ENCODE data around the gene AQP2. TPM values are rescaled to one million over a fixed set of nuclear protein-coding genes. Genes with fewer than 3 reads are reported as not detected.
"Not testable (repeated sequence)": the region's sequence is repeated elsewhere in the genome, so short reads cannot be mapped to it uniquely, and the experiment has no call there.

The AQP2 gene
- total RNA-seq, 1 donor from 2014 or later = not detected

GRCh38 chr12:49980501-49981349 lies 30.2 kb downstream of the AQP2 start:
- Mint-ChIP-seq H3K27ac (no peak overlapping the region), H3K4me3 (no peak overlapping the region), H3K9me3 (no peaks in the 10 kb centered on the region), H3K27me3 (no peaks in the 10 kb centered on the region), H3K36me3 (ENCODE audit: low read depth) (peaks cover 6% of the 10 kb centered on the region), H3K4me1 (peaks cover 2% of the 10 kb centered on the region)
- intact Hi-C loops (cut with micrococcal nuclease) = no loop called here
- DNase-seq = no peak

- H3K27ac Mint-ChIP-seq = no peak overlapping the region
- no peaks in the 10 kb centered on the region for H3K9me3 Mint-ChIP-seq
- intact Hi-C loops (cut with micrococcal nuclease) = no loop called here
- peaks cover 14% of the 10 kb centered on the region for H3K36me3 Mint-ChIP-seq (ENCODE audit: low read depth)
- DNase-seq = no peak
- H3K27me3 Mint-ChIP-seq = no peaks in the 10 kb centered on the region
- no peak overlapping the region for H3K4me3 Mint-ChIP-seq
- peaks cover 6% of the 10 kb centered on the region for H3K4me1 Mint-ChIP-seq
Measured at GRCh38 chr12:49982246-49983087, 31.9 kb downstream of the AQP2 start.

- intact Hi-C loops (cut with micrococcal nuclease) = no loop called here
- peaks cover 6% of the 10 kb centered on the region for H3K4me1 Mint-ChIP-seq
- no peaks in the 10 kb centered on the region for H3K9me3 Mint-ChIP-seq
- H3K36me3 Mint-ChIP-seq (ENCODE audit: low read depth) = peaks cover 28% of the 10 kb centered on the region
- no peak overlapping the region for H3K4me3 Mint-ChIP-seq
- no peak overlapping the region for H3K27ac Mint-ChIP-seq
- no peaks in the 10 kb centered on the region for H3K27me3 Mint-ChIP-seq
- no peak for DNase-seq
Measured at GRCh38 chr12:49983892-49984291, 33.4 kb downstream of the AQP2 start.

- no peak for DNase-seq
- H3K27me3 Mint-ChIP-seq = no peaks in the 10 kb centered on the region
- H3K27ac Mint-ChIP-seq = no peak overlapping the region
- no peaks in the 10 kb centered on the region for H3K9me3 Mint-ChIP-seq
- peaks cover 34% of the 10 kb centered on the region for H3K36me3 Mint-ChIP-seq (ENCODE audit: low read depth)
- H3K4me1 Mint-ChIP-seq = peaks cover 6% of the 10 kb centered on the region
- intact Hi-C loops (cut with micrococcal nuclease) = no loop called here
- no peak overlapping the region for H3K4me3 Mint-ChIP-seq
Measured at GRCh38 chr12:49984476-49985359, 34.2 kb downstream of the AQP2 start.

GRCh38 chr12:49985981-49986380 lies 35.4 kb downstream of the AQP2 start:
- no peaks in the 10 kb centered on the region for H3K27me3 Mint-ChIP-seq
- H3K4me3 Mint-ChIP-seq = no peak overlapping the region
- DNase-seq = no peak
- peaks cover 6% of the 10 kb centered on the region for H3K4me1 Mint-ChIP-seq
- intact Hi-C loops (cut with micrococcal nuclease) = no loop called here
- no peaks in the 10 kb centered on the region for H3K9me3 Mint-ChIP-seq
- H3K27ac Mint-ChIP-seq = peak overlapping the region; percentile 43
- peaks cover 42% of the 10 kb centered on the region for H3K36me3 Mint-ChIP-seq (ENCODE audit: low read depth)

- peaks cover 43% of the 10 kb centered on the region for H3K36me3 Mint-ChIP-seq (ENCODE audit: low read depth)
- H3K27ac Mint-ChIP-seq; DNase-seq; H3K4me3 Mint-ChIP-seq; H3K27me3 Mint-ChIP-seq; H3K4me1 Mint-ChIP-seq; intact Hi-C loops (cut with micrococcal nuclease); H3K9me3 Mint-ChIP-seq: not testable (repeated sequence)
Measured at GRCh38 chr12:49986476-49986875, 35.9 kb downstream of the AQP2 start.

GRCh38 chr12:49987625-49988303 lies 37.2 kb downstream of the AQP2 start:
- no peak for DNase-seq
- H3K4me1 Mint-ChIP-seq = peaks cover 6% of the 10 kb centered on the region
- no peaks in the 10 kb centered on the region for H3K9me3 Mint-ChIP-seq
- H3K27ac Mint-ChIP-seq = peak overlapping the region; percentile 36
- intact Hi-C loops (cut with micrococcal nuclease) = no loop called here
- H3K4me3 Mint-ChIP-seq = no peak overlapping the region
- peaks cover 54% of the 10 kb centered on the region for H3K36me3 Mint-ChIP-seq (ENCODE audit: low read depth)
- no peaks in the 10 kb centered on the region for H3K27me3 Mint-ChIP-seq

- H3K9me3 Mint-ChIP-seq; H3K27me3 Mint-ChIP-seq; DNase-seq; H3K27ac Mint-ChIP-seq; H3K4me3 Mint-ChIP-seq; H3K4me1 Mint-ChIP-seq; intact Hi-C loops (cut with micrococcal nuclease): not testable (repeated sequence)
- H3K36me3 Mint-ChIP-seq (ENCODE audit: low read depth) = peaks cover 64% of the 10 kb centered on the region
Measured at GRCh38 chr12:49989400-49989799, 38.9 kb downstream of the AQP2 start.

- H3K4me3 Mint-ChIP-seq = no peak overlapping the region
- DNase-seq = no peak
- H3K36me3 Mint-ChIP-seq (ENCODE audit: low read depth) = peaks cover 66% of the 10 kb centered on the region
- intact Hi-C loops (cut with micrococcal nuclease) = no loop called here
- peaks cover 4% of the 10 kb centered on the region for H3K4me1 Mint-ChIP-seq
- H3K9me3 Mint-ChIP-seq = no peaks in the 10 kb centered on the region
- no peak overlapping the region for H3K27ac Mint-ChIP-seq
- no peaks in the 10 kb centered on the region for H3K27me3 Mint-ChIP-seq
Measured at GRCh38 chr12:49990273-49990672, 39.7 kb downstream of the AQP2 start.

- Mint-ChIP-seq H3K4me1 (no peaks in the 10 kb centered on the region), H3K27me3 (no peaks in the 10 kb centered on the region), H3K9me3 (no peaks in the 10 kb centered on the region), H3K4me3 (no peak overlapping the region), H3K27ac (no peak overlapping the region), H3K36me3 (ENCODE audit: low read depth) (peaks cover 48% of the 10 kb centered on the region)
- no peak for DNase-seq
- intact Hi-C loops (cut with micrococcal nuclease) = no loop called here
Measured at GRCh38 chr12:49998453-49998852, 47.9 kb downstream of the AQP2 start.

GRCh38 chr12:50003595-50003994 lies 53.1 kb downstream of the AQP2 start:
- no peak for DNase-seq
- no peak overlapping the region for H3K4me3 Mint-ChIP-seq
- intact Hi-C loops (cut with micrococcal nuclease) = no loop called here
- H3K27me3 Mint-ChIP-seq = no peaks in the 10 kb centered on the region
- H3K4me1 Mint-ChIP-seq = peaks cover 14% of the 10 kb centered on the region
- H3K9me3 Mint-ChIP-seq = no peaks in the 10 kb centered on the region
- peaks cover 50% of the 10 kb centered on the region for H3K36me3 Mint-ChIP-seq (ENCODE audit: low read depth)
- no peak overlapping the region for H3K27ac Mint-ChIP-seq

- Mint-ChIP-seq H3K27ac (no peak overlapping the region), H3K27me3 (no peaks in the 10 kb centered on the region), H3K4me1 (peaks cover 17% of the 10 kb centered on the region), H3K4me3 (no peak overlapping the region), H3K9me3 (no peaks in the 10 kb centered on the region), H3K36me3 (ENCODE audit: low read depth) (peaks cover 45% of the 10 kb centered on the region)
- intact Hi-C loops (cut with micrococcal nuclease) = no loop called here
- DNase-seq = no peak
Measured at GRCh38 chr12:50004696-50005095, 54.2 kb downstream of the AQP2 start.

- Mint-ChIP-seq H3K36me3 (ENCODE audit: low read depth) (peaks cover 45% of the 10 kb centered on the region), H3K27ac (peak overlapping the region; percentile 28), H3K27me3 (no peaks in the 10 kb centered on the region), H3K4me3 (no peak overlapping the region), H3K4me1 (peaks cover 18% of the 10 kb centered on the region), H3K9me3 (no peaks in the 10 kb centered on the region)
- intact Hi-C loops (cut with micrococcal nuclease) = no loop called here
- no peak for DNase-seq
Measured at GRCh38 chr12:50005175-50005574, 54.6 kb downstream of the AQP2 start.
